ENCODE measurements around the gene IFNB1.

Gene IFNB1

DNA sequence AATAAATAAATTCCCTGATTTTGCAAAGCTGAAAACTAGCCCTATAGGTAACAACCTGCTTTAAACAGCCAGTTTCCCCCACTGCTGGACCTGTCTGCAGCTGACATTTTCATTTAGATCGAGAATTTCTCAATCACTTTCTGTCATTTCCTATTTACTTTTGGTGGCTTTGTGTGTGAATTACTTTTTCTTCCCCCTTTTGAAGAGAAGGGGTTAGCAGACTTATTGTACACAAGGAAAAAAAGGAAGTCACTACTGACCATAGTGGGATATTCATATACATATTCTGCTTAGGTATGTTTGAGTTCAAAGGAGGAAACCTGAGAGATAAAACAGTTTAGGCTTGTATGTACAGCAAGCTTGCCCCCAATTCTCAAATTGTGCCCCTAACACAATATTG is 27.0 kb upstream of the IFNB1 start:
- no peak overlapping the region for H3K4me3 ChIP-seq (ENCODE audit: control insufficient read depth, low read depth, low read length)
- TF ChIP-seq CTCF (conservative IDR thresholded peaks at IDR 0.05; ENCODE audit: control insufficient read depth, insufficient read depth, low read depth, low read length) = no peak
- no peak for DNase-seq (ENCODE audit: low read depth)

- TF ChIP-seq CTCF (conservative IDR thresholded peaks at IDR 0.05; ENCODE audit: control insufficient read depth, insufficient read depth, low read depth, low read length) = no peak
- peak; percentile 59 for DNase-seq (ENCODE audit: low read depth)
- no peak overlapping the region for H3K4me3 ChIP-seq (ENCODE audit: control insufficient read depth, low read depth, low read length)
Observed at GRCh38 chr9:21102305-21102704, 24.6 kb upstream of the IFNB1 start.

GRCh38 chr9:21097817-21098216 is 20.1 kb upstream of the IFNB1 start:
- no peak for TF ChIP-seq CTCF (conservative IDR thresholded peaks at IDR 0.05; ENCODE audit: control insufficient read depth, insufficient read depth, low read depth, low read length)
- no peak for DNase-seq (ENCODE audit: low read depth)
- no peak overlapping the region for H3K4me3 ChIP-seq (ENCODE audit: control insufficient read depth, low read depth, low read length)

GRCh38 chr9:21096901-21097255 is 19.1 kb upstream of the IFNB1 start:
- TF ChIP-seq CTCF (conservative IDR thresholded peaks at IDR 0.05; ENCODE audit: control insufficient read depth, insufficient read depth, low read depth, low read length) = no peak
- peak; percentile 4 for DNase-seq (ENCODE audit: low read depth)
- no peak overlapping the region for H3K4me3 ChIP-seq (ENCODE audit: control insufficient read depth, low read depth, low read length)

DNA sequence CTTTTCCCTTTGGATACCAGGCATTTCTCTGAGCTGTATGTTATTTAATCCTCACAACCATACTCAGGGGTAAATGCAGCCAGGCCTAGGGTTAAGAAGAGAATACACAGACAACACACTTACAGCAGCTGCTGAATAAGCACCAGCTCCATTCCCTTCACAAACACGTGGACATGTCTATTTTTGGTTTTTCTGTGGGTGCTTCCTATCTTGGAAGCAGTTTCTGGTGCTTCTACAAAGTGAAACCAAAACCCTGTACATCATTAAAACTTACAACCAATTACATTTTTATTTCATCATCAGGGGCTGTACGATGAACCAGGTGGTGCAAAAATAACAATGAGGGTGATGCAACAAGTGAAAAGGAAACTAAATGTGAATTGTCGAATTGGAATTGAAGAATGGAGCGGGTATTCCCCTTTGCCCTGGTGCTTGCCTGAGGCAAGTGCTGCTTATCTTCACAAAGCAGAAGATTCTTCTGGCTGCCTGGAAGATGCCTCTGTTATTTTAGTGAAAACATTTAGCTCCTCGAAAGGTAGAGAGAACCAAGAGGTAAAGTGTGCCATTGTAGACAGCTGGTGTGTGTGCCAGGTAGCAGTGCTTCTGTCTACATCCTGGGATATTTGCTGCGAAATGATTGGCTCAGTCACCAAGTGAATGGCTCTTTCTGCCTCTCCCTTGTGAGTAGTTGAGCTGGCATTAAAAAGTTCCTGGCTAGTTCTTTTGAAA is 18.6 kb upstream of the IFNB1 start:
- peak; percentile 66 for DNase-seq (ENCODE audit: low read depth)
- H3K4me3 ChIP-seq (ENCODE audit: control insufficient read depth, low read depth, low read length) = no peak overlapping the region
- TF ChIP-seq CTCF (conservative IDR thresholded peaks at IDR 0.05; ENCODE audit: control insufficient read depth, insufficient read depth, low read depth, low read length) = no peak

GRCh38 chr9:21095561-21095960 is 17.8 kb upstream of the IFNB1 start:
- no peak overlapping the region for H3K4me3 ChIP-seq (ENCODE audit: control insufficient read depth, low read depth, low read length)
- no peak for DNase-seq (ENCODE audit: low read depth)
- TF ChIP-seq CTCF (conservative IDR thresholded peaks at IDR 0.05; ENCODE audit: control insufficient read depth, insufficient read depth, low read depth, low read length) = no peak

DNA sequence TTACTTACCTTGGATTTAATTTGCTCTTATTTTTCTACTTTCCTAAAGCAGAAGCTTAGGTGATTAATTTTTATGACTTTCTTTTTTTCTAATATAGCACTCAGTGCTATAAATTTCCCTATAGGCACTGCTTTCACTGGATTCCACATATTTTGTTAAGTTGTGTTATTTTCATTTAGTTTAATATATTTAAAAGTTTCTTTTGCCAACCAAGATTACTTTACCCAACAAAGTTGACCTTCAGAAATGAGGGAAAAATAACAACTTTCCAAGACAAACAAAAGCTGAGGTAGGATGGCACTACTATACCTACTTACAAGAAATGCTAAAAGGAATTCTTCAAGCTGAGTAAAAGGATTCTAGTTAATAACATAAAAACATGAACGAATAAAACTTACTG is 8.8 kb upstream of the IFNB1 start:
- no peak for DNase-seq (ENCODE audit: low read depth)
- TF ChIP-seq CTCF (conservative IDR thresholded peaks at IDR 0.05; ENCODE audit: control insufficient read depth, insufficient read depth, low read depth, low read length) = no peak
- no peak overlapping the region for H3K4me3 ChIP-seq (ENCODE audit: control insufficient read depth, low read depth, low read length)

Data from fibroblast of mammary gland (primary cell).